ENCODE results near the gene SLC16A7. TPM values are rescaled to one million over a fixed set of nuclear protein-coding genes. Genes with fewer than 3 reads are reported as not detected.
A peak's percentile ranks its signal among the peaks of the same experiment; 100 is the strongest.

SLC16A7 gene
- total and polyA plus RNA-seq, 2 of the 8 experiments (the other 6 are each of a cell fraction or from before 2014, with no cell fraction given) = 0.74 to 4.3 TPM

- no peak overlapping the region for H3K14ac ChIP-seq (ENCODE audit: insufficient read length)
- DNase-seq (ENCODE audit: low read depth in 1 of 2, low spot score in 2 of 2) (no peak), FAIRE-seq (no peak)
- H3K27ac ChIP-seq (ENCODE audit: low read depth, low read length) = no peak overlapping the region
- H2BK12ac ChIP-seq (ENCODE audit: low read depth, low read length) = no peak overlapping the region
- no peaks in the 10 kb centered on the region for H3K23me2 ChIP-seq (ENCODE audit: low read depth, low read length)
- no peak overlapping the region for H4K8ac ChIP-seq (ENCODE audit: extremely low read depth, insufficient read depth, low read length)
- no peak overlapping the region for H2BK5ac ChIP-seq (ENCODE audit: low read depth, low read length)
- H2BK15ac ChIP-seq (ENCODE audit: low read length) = no peak overlapping the region
- no peaks in the 10 kb centered on the region for H3K4me1 ChIP-seq (replicated peaks in 1 of 4; ENCODE audit: control insufficient read depth in 3 of 4, insufficient read depth in 4 of 4, low read length in 3 of 4)
- no peak overlapping the region for H2BK120ac ChIP-seq (replicated peaks; ENCODE audit: low read depth, low read length)
- H4K91ac ChIP-seq (replicated peaks; ENCODE audit: insufficient read length, low read length) = no peak overlapping the region
- no peak overlapping the region for H4K5ac ChIP-seq (ENCODE audit: insufficient read length, low read depth, low read length)
- H3K9me3 ChIP-seq (ENCODE audit: insufficient read depth in 2 of 2, low read depth in 1 of 2, low read length in 1 of 2) = no peaks in the 10 kb centered on the region
- no peak overlapping the region for H3K4me2 ChIP-seq (ENCODE audit: insufficient read depth in 1 of 2, low read depth in 2 of 2, low read length in 2 of 2)
- H3K23ac ChIP-seq (ENCODE audit: insufficient read length) = no peak overlapping the region
- no peaks in the 10 kb centered on the region for H3K36me3 ChIP-seq (ENCODE audit: control insufficient read depth in 2 of 4, insufficient read depth in 4 of 4, low read length in 3 of 4)
- no peaks in the 10 kb centered on the region for H3K79me1 ChIP-seq (ENCODE audit: low read depth, low read length)
- H3K9ac ChIP-seq (replicated peaks in 1 of 4; ENCODE audit: extremely low read depth in 1 of 4, low read depth in 3 of 4, low read length in 3 of 4) = no peak overlapping the region
- peak in 1 of 3 experiments; percentile 5; a peak in 1 of 4 replicates for TF ChIP-seq CTCF (IDR thresholded peaks at IDR 0.05; ENCODE audit: control extremely low read depth in 1 of 3, insufficient read depth in 1 of 3, low read depth in 1 of 3, low read length in 3 of 3)
- TF ChIP-seq NANOG (IDR thresholded peaks at IDR 0.05; ENCODE audit: insufficient read depth, low read depth, low read length, poor library complexity, severe bottlenecking) = no peak
- no peak for TF ChIP-seq PHF8 (conservative IDR thresholded peaks at IDR 0.05; ENCODE audit: low read depth, low read length)
- no peak for TF ChIP-seq TAF7 (optimal IDR thresholded peaks at IDR 0.05; ENCODE audit: borderline replicate concordance, low read depth, low read length)
- no peak for TF ChIP-seq BRCA1 (IDR thresholded peaks at IDR 0.05; ENCODE audit: low read depth, low read length)
- WGBS, 2 experiments (ENCODE audit: extremely low coverage in 1 of 2, insufficient coverage in 1 of 2, insufficient read length in 1 of 2, insufficient replicate concordance in 2 of 2, low coverage in 1 of 2, low lambda C conversion rate in 2 of 2, missing lambda C conversion rate in 1 of 2) = 87% methylated on average over 3 of the region's 3 CpGs; no CpG with 5 or more reads in 1 of the 2 experiments
- no peak overlapping the region for H3K4me3 ChIP-seq (ENCODE audit: extremely low read depth in 1 of 4, insufficient read depth in 2 of 4, low read depth in 3 of 4, low read length in 4 of 4)
- no peaks in the 10 kb centered on the region for H3K79me2 ChIP-seq (ENCODE audit: control insufficient read depth in 1 of 2, insufficient read depth in 2 of 2, low read length in 2 of 2)
- no peaks in the 10 kb centered on the region for H4K20me1 ChIP-seq (replicated peaks in 1 of 2; ENCODE audit: control insufficient read depth in 1 of 2, insufficient read depth in 2 of 2, low read length in 2 of 2)
- H2BK20ac ChIP-seq (ENCODE audit: low read length) = no peak overlapping the region
- H3K4ac ChIP-seq (replicated peaks; ENCODE audit: insufficient read length, low read depth, low read length) = no peak overlapping the region
- H2AFZ ChIP-seq (ENCODE audit: low read length) = no peak overlapping the region
- H2AK5ac ChIP-seq (ENCODE audit: low read depth, low read length) = no peak overlapping the region
- POLR2A ChIA-PET (ENCODE audit: partially characterized antibody) = no interaction called here
- no peaks in the 10 kb centered on the region for H3K27me3 ChIP-seq (replicated peaks in 1 of 4; ENCODE audit: control insufficient read depth in 3 of 4, extremely low read depth in 1 of 4, insufficient read depth in 3 of 4, low read length in 3 of 4)
- no peak overlapping the region for H3K56ac ChIP-seq (replicated peaks; ENCODE audit: insufficient read length, low read depth, low read length)
- H3K18ac ChIP-seq (ENCODE audit: extremely low read depth, low read length) = no peak overlapping the region
- CTCF ChIA-PET (ENCODE audit: partially characterized antibody) = interaction anchor here (0.7 to 1.3 kb wide), 5 partner anchors 11 to 90 kb away, joined by 3 to 4 read pairs (median 3); no protein-coding TSS in a partner anchor
Observed at GRCh38 chr12:59650588-59651228, 54.9 kb downstream of the SLC16A7 start.

Data from H1 (cell line).